Heart left ventricle (tissue), 16 donors: Measurements from ENCODE around the gene NTHL1. TPM values are rescaled to one million over a fixed set of nuclear protein-coding genes. Genes with fewer than 3 reads are reported as not detected.

Experiments used
- ATAC-seq, 4 donors: fragments of 200-7000 bp; cut with Tn5 transposase; one replicate each; pipeline ENCODE4 v1.9.1; 2020 to 2022; ENCODE audit warnings: moderate library complexity in 4 of 4, mild to moderate bottlenecking in 3 of 4, moderate number of reproducible peaks in 1 of 4
- DNase-seq, 5 donors: peaks; one replicate each; pipeline ENCODE4 v3.0.0-alpha.2; 2020
- H3K27ac ChIP-seq, 12 donors: fragments of 200-600 bp; sonication (generic) in 4 of 12; one replicate each; pipeline versions ENCODE4 v1.5.0 to v1.8.0; 2016 to 2022; ENCODE audit warnings: mild to moderate bottlenecking in 2 of 12
- H3K27me3 ChIP-seq, 9 donors: fragments of 200-600 bp; sonication (generic) in 2 of 9; one replicate each; pipeline versions ENCODE4 v1.5.1 to v1.8.0; 2016 to 2022; ENCODE audit warnings: mild to moderate bottlenecking in 3 of 9
- H3K36me3 ChIP-seq, 9 donors: fragments of 200-600 bp; sonication (generic) in 2 of 9; one replicate each; pipeline versions ENCODE4 v1.5.0 to v1.8.0; 2018 to 2022; ENCODE audit warnings: mild to moderate bottlenecking in 2 of 9
- H3K4me1 ChIP-seq, 12 donors: fragments of 200-600 bp; sonication (generic) in 4 of 12; one replicate each; pipeline versions ENCODE4 v1.5.0 to v1.8.0; 2016 to 2022; ENCODE audit warnings: mild to moderate bottlenecking in 3 of 12
- H3K4me3 ChIP-seq, 12 donors: fragments of 200-600 bp; sonication (generic) in 4 of 12; one replicate each; pipeline versions ENCODE4 v1.5.0 to v1.8.0; 2017 to 2022; ENCODE audit warnings: mild to moderate bottlenecking in 9 of 12, moderate library complexity in 4 of 12
- H3K9me3 ChIP-seq, 12 donors: fragments of 200-600 bp; sonication (generic) in 4 of 12; one replicate each; pipeline versions ENCODE4 v1.5.0 to v1.8.0; 2016 to 2022; ENCODE audit warnings: mild to moderate bottlenecking in 1 of 12
- CTCF ChIP-seq, 12 donors: fragments of 200-600 bp; sonication (generic) in 4 of 12; IDR thresholded peaks; one replicate each; pipeline versions ENCODE4 v1.5.0 to v1.8.0; 2018 to 2022; ENCODE audit warnings: antibody characterized with exemption in 12 of 12, mild to moderate bottlenecking in 5 of 12
- POLR2A ChIP-seq, 2 donors: fragments of 450-650 bp; IDR thresholded peaks; one replicate each; pipeline ENCODE4 v1.6.1; 2017; ENCODE audit warnings: antibody characterized with exemption in 2 of 2, mild to moderate bottlenecking in 2 of 2, moderate library complexity in 2 of 2
- WGBS, 4 donors: extraction: QIAGEN DNeasy Blood & Tissue Kit in 2 of 4; methylation state at CpG; one replicate each; pipeline versions ENCODE4 v1.1.5 to v1.1.7; 2013 to 2018; 5-methylcytosine and 5-hydroxymethylcytosine counted together
- intact Hi-C, 10 donors: fragments of 100-400 bp; cut with DNase I; formaldehyde crosslinking; loops; one replicate each; pipeline versions ENCODE4 v1.11.1 to v1.14.2; 2022
- polyA plus RNA-seq, 2 donors: library from polyadenylated mRNA; stranded (reverse); fragments of 200-250 nt; gene quantifications; one replicate each; pipeline ENCODE4 v1.2.3, GENCODE V29; 2013
- total RNA-seq, 9 donors: library from RNA; depleted of rRNA in 2 of 9; stranded (reverse); fragments of >200 nt in 2 of 9; fragmentation: NEBNext Ultra II Directional in 3 of 9; extraction: Animal tissue kit (Norgen Biotek cat#: 25700) in 3 of 9; gene quantifications; one replicate each; pipeline versions ENCODE4 v1.1.0 to v1.2.4, GENCODE V29; 2016 to 2023
- donor health status: ischemic (EF 13 %, LVEDD 7.1; RV severe dilation, severe dysfunction).
- donor health status: healthy with polysubstance abuse.
- donor health status: DM: no; HTN: yes; CAD: no.
- donor health status: DM: no; HTN: no; CAD: no.
- donor health status: ischemic (EF 25% LVEDD 6.9; RV normal size, moderate dysfunction).
- donor health status: ischemic (EF 25% LVEDD 5.7; RV mildly dilated, moderate dysfunction).
- donor health status: healthy.
- donor health status: DM: yes; HTN: yes; CAD: no.
- donor health status: ischemic (EF 35%, LVEDD 5.7; RV mildly dilated, moderate dysfunction).
- donor health status: nonischemic (EF 11% LVEDD 7.7; RV severe dilation, severe dysfunction).
- donor health status: DM: yes; HTN: yes; CAD: no.
- donor health status: PGD.
- donor health status: ischemic (EF 29% LVEDD 5.4; RV normal size, mild dysfunction).
- donor health status: nonischemic (EF 23%, LVEDD 6.1; RV moderate dilation, normal function).

Gene NTHL1
- total and polyA plus RNA-seq, 11 donors, result 9.0 to 32.3 (median 12.2) TPM

DNA sequence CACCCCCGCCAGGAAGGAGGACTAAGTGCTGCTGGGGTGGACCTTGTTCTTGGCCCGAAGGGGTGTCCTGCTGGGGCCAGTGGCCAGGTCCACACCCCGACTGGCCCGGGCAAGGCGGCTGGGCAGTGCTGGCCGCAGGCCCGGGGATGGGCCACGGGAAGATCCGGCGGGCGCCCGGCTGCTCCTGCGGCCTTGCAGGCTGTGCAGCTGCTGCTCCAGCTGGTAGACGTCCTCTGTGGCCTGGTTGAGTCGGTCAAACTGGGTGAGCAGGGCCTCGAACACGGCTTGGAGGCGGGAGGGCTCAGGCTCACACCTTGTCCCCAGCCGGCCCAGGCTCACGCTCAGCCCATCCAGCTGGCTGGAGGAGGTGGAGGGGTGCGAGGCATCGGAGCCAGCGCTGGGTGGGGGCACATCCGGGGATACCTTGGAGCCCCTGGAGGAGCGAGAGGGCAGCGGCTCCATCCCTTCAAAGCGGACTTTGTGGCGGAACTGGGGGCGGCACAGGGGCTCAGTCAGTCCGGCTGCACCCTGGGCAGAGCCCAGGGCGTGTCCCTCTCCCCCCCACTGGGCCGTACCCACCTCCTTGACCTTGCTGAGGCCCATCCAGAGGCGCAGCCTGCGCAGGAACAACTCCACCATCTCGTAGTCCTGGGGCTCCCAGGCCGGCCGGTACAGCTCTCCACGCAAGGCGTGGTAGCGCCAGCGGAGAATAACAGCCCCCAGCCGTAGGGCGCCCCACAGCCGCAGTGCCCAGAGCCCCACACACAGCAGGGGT, 42.3 kb upstream of the NTHL1 start:
- Histone ChIP-seq H3K4me1 (peaks cover 0 to 11% (median 0%) of the 10 kb centered on the region in 12 donors), H3K27me3 (no peaks in the 10 kb centered on the region), H3K4me3 (peak overlapping the region in 4 of 12 donors; percentile 25 to 37 (median 30)), H3K9me3 (no peaks in the 10 kb centered on the region), H3K27ac (peak overlapping the region in 11 of 12 donors; percentile 41 to 87 (median 74)), H3K36me3 (peaks cover 0 to 97% (median 91%) of the 10 kb centered on the region in 9 donors)
- no peak for TF ChIP-seq POLR2A (IDR thresholded peaks at IDR 0.05)
- TF ChIP-seq CTCF (IDR thresholded peaks at IDR 0.05), result no peak
- peak in 1 of 5 donors; percentile 24 for DNase-seq
- peak in 1 of 4 donors; percentile 1 for ATAC-seq
- intact Hi-C loops, result loop anchor here in 2 of 10 donors (10.0 kb wide), 1 partner anchor 65 kb away; the partner anchor contains the start of gene NHERF2 (in 2 of the 2)
- 87 to 92% (median 91%) methylated on average over 26 to 44 of the region's 44 CpGs for WGBS, 4 donors

- ATAC-seq (no peak), DNase-seq (no peak)
- Histone ChIP-seq H3K4me1 (peaks cover 0 to 11% (median 0%) of the 10 kb centered on the region in 12 donors), H3K27ac (no peak overlapping the region), H3K27me3 (no peaks in the 10 kb centered on the region), H3K36me3 (peaks cover 0 to 98% (median 81%) of the 10 kb centered on the region in 9 donors), H3K4me3 (no peak overlapping the region), H3K9me3 (no peaks in the 10 kb centered on the region)
- TF ChIP-seq CTCF (IDR thresholded peaks at IDR 0.05), result no peak
- no peak for TF ChIP-seq POLR2A (IDR thresholded peaks at IDR 0.05)
- intact Hi-C loops, result loop anchor here in 2 of 10 donors (10.0 kb wide), 1 partner anchor 64 kb away; the partner anchor contains the start of gene NHERF2 (in 2 of the 2)
- WGBS, 4 donors, result 85 to 90% (median 88%) methylated on average over 19 to 20 of the region's 20 CpGs
These were observed 41.2 kb upstream of the NTHL1 start for GRCh38 chr16:2088759-2089358.

GRCh38 chr16:2087748-2088631, 40.4 kb upstream of the NTHL1 start:
- no peaks in the 10 kb centered on the region for H3K9me3 ChIP-seq
- intact Hi-C loops, result loop anchor here in 2 of 10 donors (10.0 kb wide), 1 partner anchor 63 kb away; the partner anchor contains the start of gene NHERF2 (in 2 of the 2)
- no peaks in the 10 kb centered on the region for H3K27me3 ChIP-seq
- no peak for DNase-seq
- H3K36me3 ChIP-seq, result peaks cover 0 to 96% (median 72%) of the 10 kb centered on the region in 9 donors
- 90 to 95% (median 93%) methylated on average over 29 to 41 of the region's 41 CpGs for WGBS, 4 donors
- H3K27ac ChIP-seq, result no peak overlapping the region
- no peak overlapping the region for H3K4me3 ChIP-seq
- TF ChIP-seq POLR2A (IDR thresholded peaks at IDR 0.05) (no peak), CTCF (IDR thresholded peaks at IDR 0.05) (no peak)
- ATAC-seq, result no peak
- peaks cover 0 to 18% (median 5%) of the 10 kb centered on the region in 12 donors for H3K4me1 ChIP-seq
